ENCODE measurements around the gene TET3. TPM values are rescaled to one million over a fixed set of nuclear protein-coding genes. Genes with fewer than 3 reads are reported as not detected.
A peak's percentile ranks its signal among the peaks of the same experiment; 100 is the strongest.

Gene TET3
- total and polyA plus RNA-seq, 9 of the 15 experiments (the other 6 are each of a cell fraction or from before 2014, with no cell fraction given), result 0.35 to 16.3 (median 5.5) TPM

- in situ Hi-C loops (cut with MboI), result no loop called here
- no TSS peak for BruUV-seq (replicated peaks)
- H3K4me2 ChIP-seq (ENCODE audit: insufficient read depth, low read length), result peak overlapping the region; percentile 72
These were observed 47.2 kb downstream of the TET3 start for GRCh38 chr2:74031959-74032287.

More at GRCh38 chr2:74031959-74032287, 47.2 kb downstream of the TET3 start:
- peak overlapping the region; percentile 48; the same call in 1 of the 2 replicates for H2AFZ ChIP-seq (ENCODE audit: low read depth, low read length)
- DNase-seq (ENCODE audit: extremely low read depth in 1 of 4, low spot score in 3 of 4) (no peak), ATAC-seq (no peak), FAIRE-seq (no peak)
- H3K4me1 ChIP-seq (replicated peaks in 1 of 2; ENCODE audit: control insufficient read depth in 2 of 2, insufficient read depth in 2 of 2, low read length in 2 of 2), result peaks cover 26 to 60% of the 10 kb centered on the region in 2 experiments
- H3K27me3 ChIP-seq (ENCODE audit: control insufficient read depth in 2 of 2, insufficient read depth in 2 of 2, low read length in 2 of 2), result no peaks in the 10 kb centered on the region
- H4K20me1 ChIP-seq (replicated peaks; ENCODE audit: control insufficient read depth, insufficient read depth, low read length), result no peaks in the 10 kb centered on the region
- no peaks in the 10 kb centered on the region for H3K9me1 ChIP-seq (ENCODE audit: control insufficient read depth, insufficient read depth, low read length)
- ChIA-PET CTCF (ENCODE audit: low intra/inter-chr PET ratio) (no interaction called here), POLR2A (interaction anchor here (1.0 to 1.2 kb wide), 2 partner anchors 11 to 16 kb away, joined by 3 to 5 read pairs; no protein-coding TSS in a partner anchor)
- no peaks in the 10 kb centered on the region for H3K36me3 ChIP-seq (ENCODE audit: control insufficient read depth, insufficient read depth, low read length)
- H3K4me3 ChIP-seq, result peak overlapping the region; percentile 27
- TF ChIP-seq ZNF407 (IDR thresholded peaks at IDR 0.05; ENCODE audit: low read depth), result no peak
- TF ChIP-seq MTA3 (IDR thresholded peaks at IDR 0.05; ENCODE audit: borderline replicate concordance), result no peak
- TF ChIP-seq ZNF766 (CRISPR knock-in tag; conservative IDR thresholded peaks at IDR 0.05), result no peak
- TF ChIP-seq HMGN3 (IDR thresholded peaks at IDR 0.05; ENCODE audit: borderline replicate concordance, extremely low read depth, insufficient read length, low read depth, low read length), result no peak
- TF ChIP-seq SIN3A (IDR thresholded peaks at IDR 0.05; ENCODE audit: borderline replicate concordance in 2 of 2, control insufficient read depth in 1 of 2, low read depth in 2 of 2, low read length in 2 of 2), result 0 out of 4 replicates have a peak, but pooled peaks of 1 of the 2 experiments have one; percentile 1
- no peak for TF ChIP-seq ZNF282 (CRISPR knock-in tag; IDR thresholded peaks at IDR 0.05)
- no peak for TF ChIP-seq MXI1 (IDR thresholded peaks at IDR 0.05; ENCODE audit: low read depth, low read length)
- TF ChIP-seq ZNF311 (CRISPR knock-in tag; IDR thresholded peaks at IDR 0.05), result no peak
- TF ChIP-seq ZNF639 (CRISPR knock-in tag; conservative IDR thresholded peaks at IDR 0.05 in 1 of 2, IDR thresholded peaks at IDR 0.05 in 1 of 2), result 0 out of 4 replicates have a peak, but pooled peaks of 1 of the 2 experiments have one; percentile 1
- H3K9me3 ChIP-seq (replicated peaks; ENCODE audit: control insufficient read depth, insufficient read depth, low read depth, low read length), result peaks cover 13% of the 10 kb centered on the region
- intact Hi-C loops (cut with micrococcal nuclease), result loop anchor here (5.0 kb wide), 1 partner anchor 45 kb away; no protein-coding TSS in a partner anchor
- peaks cover 92% of the 10 kb centered on the region for H3K79me2 ChIP-seq (ENCODE audit: control insufficient read depth, insufficient read depth, low read length)
- peak overlapping the region; percentile 50 to 90 for H3K9ac ChIP-seq (ENCODE audit: insufficient read depth in 1 of 2, low read depth in 2 of 2, low read length in 2 of 2)
- WGBS (ENCODE audit: insufficient coverage, low coverage, missing lambda C conversion rate), result 23% methylated on average over 2 of the region's 2 CpGs
- H3K27ac ChIP-seq (ENCODE audit: extremely low read depth, low read depth, low read length), result peak overlapping the region; percentile 63

Measured in K562 (cell line).